RWPE1 (cell line): Measurements from ENCODE around the gene KCNQ1.

Experiments used
- CTCF ChIA-PET: fragments of 350-600 bp; sonication (Branson Sonifier 250); formaldehyde crosslinking; extraction: SDS; loops from one replicate; lab custom pipeline; 2021; lab: Yijun Ruan, JAX
- POLR2A ChIA-PET: fragments of 400-600 bp; formaldehyde crosslinking; extraction: SDS; loops from one replicate; lab custom pipeline; 2020; ENCODE audit warnings: antibody characterized with exemption; ENCODE audit not compliant: low non-redundant PET; lab: Yijun Ruan, JAX
- DNase-seq: peaks from one replicate; pipeline ENCODE4 v3.0.0; 2012; ENCODE audit warnings: low spot score
- H3K27ac ChIP-seq: fragments of 450-650 bp; 2 replicates; pipeline ENCODE4 v1.5.1; 2017
- TF ChIP-seq, protein P1 (sequence below): fragments of 450-650 bp; conservative IDR thresholded peaks from 2 replicates; pipeline ENCODE4 v1.5.1; 2017; ENCODE audit warnings: low read depth, mild to moderate bottlenecking

Gene KCNQ1

DNA sequence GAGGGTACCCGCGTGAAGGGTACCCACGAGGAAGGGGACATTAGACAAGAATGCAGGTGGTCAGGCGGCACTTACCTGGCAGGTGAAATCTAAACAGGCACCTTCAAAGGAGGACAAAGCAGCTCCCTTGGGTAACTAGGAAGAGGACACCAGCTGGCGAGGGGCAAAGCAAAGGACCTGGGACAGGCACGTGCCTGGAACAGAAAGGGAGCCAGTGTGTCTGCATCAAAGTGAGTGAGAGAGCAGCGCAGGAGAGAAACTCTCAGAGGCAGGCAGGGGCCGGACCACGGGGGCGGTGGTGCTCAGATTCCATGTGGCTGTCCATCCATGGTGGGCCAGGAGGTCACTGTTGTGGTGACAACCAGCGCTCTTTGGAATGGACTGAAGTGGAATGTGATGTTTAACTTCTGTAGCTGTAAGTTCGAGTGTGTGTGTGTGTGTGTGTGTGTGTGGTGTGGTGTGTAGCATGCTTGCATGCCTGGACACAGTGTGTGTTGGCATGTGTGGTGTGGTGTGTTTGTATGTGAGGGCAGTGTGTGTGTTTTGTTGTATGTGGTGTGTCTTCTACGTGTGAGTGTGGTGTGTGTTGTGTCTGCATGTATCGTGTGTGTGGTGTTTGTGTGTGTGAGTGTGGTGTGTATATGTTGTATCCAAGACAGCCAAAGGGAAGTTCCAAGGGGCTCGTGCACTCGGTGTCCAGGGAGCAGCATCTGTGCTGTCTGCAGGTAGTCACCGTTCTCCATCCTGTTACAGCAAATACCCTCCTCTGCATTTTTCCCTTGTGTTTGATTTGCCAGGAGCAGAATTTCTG lies 354.3 kb downstream of the KCNQ1 start:
- CTCF ChIA-PET: interaction anchor here (0.6 kb wide), 1 partner anchor 498 kb away, joined by 4 read pairs; no protein-coding TSS in a partner anchor
- TF ChIP-seq, protein P1, sequence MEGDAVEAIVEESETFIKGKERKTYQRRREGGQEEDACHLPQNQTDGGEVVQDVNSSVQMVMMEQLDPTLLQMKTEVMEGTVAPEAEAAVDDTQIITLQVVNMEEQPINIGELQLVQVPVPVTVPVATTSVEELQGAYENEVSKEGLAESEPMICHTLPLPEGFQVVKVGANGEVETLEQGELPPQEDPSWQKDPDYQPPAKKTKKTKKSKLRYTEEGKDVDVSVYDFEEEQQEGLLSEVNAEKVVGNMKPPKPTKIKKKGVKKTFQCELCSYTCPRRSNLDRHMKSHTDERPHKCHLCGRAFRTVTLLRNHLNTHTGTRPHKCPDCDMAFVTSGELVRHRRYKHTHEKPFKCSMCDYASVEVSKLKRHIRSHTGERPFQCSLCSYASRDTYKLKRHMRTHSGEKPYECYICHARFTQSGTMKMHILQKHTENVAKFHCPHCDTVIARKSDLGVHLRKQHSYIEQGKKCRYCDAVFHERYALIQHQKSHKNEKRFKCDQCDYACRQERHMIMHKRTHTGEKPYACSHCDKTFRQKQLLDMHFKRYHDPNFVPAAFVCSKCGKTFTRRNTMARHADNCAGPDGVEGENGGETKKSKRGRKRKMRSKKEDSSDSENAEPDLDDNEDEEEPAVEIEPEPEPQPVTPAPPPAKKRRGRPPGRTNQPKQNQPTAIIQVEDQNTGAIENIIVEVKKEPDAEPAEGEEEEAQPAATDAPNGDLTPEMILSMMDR: no peak

DNA sequence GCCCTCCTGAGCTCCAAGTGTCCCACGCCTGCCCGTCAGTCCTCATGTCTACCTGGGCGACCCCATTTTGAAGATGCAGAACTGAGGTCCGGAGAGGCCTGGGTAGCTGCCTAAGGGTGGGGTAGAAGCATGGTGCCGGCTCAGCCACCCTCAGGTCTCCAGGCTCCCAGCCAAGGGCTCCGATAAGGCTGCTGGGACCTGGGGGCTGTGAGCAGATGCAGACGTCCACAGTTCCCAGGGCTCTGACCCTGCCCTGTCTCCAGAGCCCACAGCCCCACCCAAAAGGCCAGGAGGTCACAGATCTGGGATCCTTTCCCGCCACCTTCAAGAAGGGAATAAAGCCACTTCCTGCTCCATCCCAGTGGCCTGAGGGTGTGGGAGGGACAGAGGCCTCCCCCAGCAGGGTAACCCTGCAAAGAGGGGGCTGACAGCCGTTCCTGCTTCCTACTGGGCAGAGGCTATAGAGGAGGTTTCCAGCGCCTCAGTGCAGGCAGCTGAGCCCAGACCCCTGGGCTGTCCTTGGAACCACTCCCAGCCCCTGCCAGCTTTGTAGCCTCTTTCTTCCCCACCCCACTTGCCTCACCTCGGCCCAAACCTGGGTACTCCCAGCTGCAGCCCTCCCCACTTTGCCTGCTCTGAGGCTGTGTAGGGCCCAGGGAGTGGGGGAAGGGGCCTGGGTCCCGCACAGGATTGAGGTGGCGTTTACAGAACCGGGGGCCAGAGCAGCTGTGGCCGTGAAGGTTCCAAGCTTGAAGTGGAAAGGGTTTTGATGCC lies 355.3 kb downstream of the KCNQ1 start:
- TF ChIP-seq, protein P1: no peak
- DNase-seq: no peak
- POLR2A ChIA-PET: no interaction called here
- H3K27ac ChIP-seq: 0 out of 2 replicates have a peak overlapping the region, but pooled peaks have one; percentile 15
- CTCF ChIA-PET: no interaction called here

More for the DNA sequence above, 354.3 kb downstream of the KCNQ1 start:
- no peak for DNase-seq
- POLR2A ChIA-PET: no interaction called here
- H3K27ac ChIP-seq: 0 out of 2 replicates have a peak overlapping the region, but pooled peaks have one; percentile 15

DNA sequence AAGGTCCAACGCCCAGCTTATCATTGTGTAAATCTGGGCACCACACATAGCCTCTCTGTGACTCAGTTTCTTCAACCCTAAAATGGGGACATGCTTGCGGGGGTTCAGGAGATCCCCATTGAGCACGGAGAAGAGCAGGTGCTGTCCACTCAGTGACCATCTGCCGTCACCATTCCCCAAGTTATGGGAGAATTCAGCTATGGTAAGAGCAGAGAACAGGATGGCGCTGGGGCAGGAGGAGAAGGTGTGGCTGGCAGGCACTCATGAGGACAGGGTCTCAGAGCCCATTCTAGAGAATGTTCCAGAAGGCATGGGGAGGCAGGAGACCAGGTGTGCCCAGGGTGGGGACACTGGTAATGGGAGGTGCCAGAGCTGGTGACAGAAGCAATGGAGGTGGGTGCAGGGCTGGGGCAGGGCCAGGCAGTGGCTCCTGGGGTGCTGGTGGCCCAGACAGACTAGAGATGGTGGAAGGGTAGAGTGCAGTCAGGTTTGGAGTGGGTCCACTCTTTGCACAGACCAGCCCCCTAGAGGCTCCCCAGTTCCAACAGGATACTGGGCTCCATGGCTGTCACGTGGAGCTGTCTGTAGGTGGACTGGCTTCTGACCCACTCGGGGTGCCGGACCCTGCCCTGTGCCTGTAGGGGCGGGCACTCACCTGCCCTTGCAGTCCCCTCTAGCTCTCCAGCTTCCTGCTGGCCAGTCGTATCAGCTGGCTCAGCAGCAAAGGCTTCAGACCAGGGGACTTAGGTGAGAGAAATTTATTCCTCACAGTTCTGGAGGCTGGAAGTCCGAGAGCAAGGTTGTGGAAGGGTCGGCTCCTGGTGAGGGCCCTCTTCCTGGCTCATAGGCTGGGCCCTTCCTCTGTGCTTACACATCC lies 356.1 kb downstream of the KCNQ1 start:
- H3K27ac ChIP-seq: no peak overlapping the region
- TF ChIP-seq, protein P1: no peak
- CTCF ChIA-PET: interaction anchor here (0.6 kb wide), 1 partner anchor 45 kb away, joined by 5 read pairs; no protein-coding TSS in a partner anchor
- no peak for DNase-seq
- POLR2A ChIA-PET: no interaction called here

DNA sequence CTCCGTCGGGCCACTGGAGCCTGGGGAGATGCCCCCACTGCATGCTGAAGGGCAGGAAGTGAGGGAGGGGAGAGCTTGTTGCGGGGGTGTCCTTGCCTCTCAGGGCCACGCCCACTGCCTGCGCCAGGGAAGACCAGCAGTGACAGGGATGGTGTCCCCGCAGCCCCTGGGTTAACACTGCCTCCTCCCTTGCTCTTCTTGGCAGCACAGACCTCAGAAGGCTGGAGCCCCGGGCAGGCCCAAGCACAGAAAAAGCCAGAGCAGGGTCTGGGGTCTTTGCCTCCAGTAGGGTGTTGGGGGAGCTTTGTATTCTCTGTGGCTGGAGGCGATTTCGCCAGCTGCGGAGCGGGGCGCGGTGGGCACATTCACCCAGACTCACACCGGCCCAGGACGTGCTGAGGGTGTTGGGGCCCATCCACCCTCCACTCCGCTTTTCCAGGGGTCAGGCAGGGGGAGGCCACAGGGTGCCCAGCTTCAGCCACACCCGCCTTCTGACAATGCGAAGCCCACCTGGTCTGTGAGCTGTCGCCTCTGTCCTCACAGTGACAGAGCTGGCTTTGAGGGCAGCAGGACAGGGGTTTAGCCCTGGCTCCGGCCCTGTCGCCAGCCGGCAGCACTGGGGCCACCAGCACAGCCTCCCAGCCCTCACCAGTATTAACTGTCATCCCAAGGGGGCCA lies 357.0 kb downstream of the KCNQ1 start:
- no peak overlapping the region for H3K27ac ChIP-seq
- CTCF ChIA-PET: interaction anchor here (0.6 kb wide), 2 partner anchors 44 to 270 kb away, joined by 3 to 5 read pairs; no protein-coding TSS in a partner anchor
- TF ChIP-seq, protein P1: no peak
- POLR2A ChIA-PET: no interaction called here
- DNase-seq: no peak

DNA sequence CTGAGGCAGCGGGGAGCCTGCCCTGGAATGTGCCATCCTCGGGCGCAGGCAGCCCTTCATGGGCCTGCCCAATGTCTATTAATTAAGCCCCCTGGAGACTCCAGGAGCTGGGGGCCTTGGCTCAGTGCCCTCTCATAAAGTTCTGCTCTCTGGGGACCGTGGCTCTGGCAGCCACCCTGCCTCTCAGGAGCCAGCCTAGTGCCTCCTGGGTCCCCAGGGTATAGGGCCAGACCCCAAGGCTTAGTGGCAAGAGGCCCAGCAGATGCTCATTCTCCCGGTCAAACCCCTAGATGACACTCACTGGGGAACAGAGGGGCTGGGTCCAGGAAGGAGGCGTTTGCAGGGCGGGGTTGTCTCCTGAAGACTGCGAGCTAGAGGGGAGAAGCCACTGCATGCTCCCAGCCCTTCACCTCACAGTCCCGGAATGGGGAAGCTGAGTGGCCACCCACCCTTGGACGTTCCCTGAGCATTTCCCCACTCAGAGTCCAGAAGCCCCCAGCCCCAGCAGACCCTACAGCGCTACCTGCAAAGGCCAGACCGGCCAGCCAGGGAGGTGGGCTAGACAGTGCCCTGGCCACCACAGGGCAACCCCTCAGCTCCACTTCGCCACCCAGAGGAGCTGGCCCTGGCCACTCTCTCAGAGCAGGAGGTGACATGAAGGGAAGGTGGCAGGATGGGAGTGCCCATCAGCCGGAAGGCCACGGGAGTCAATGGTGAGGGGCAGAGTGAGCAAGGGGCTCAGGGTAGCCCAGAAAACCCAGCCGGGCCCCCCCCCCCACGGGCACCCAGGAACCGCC lies 357.8 kb downstream of the KCNQ1 start:
- ChIA-PET POLR2A (no interaction called here), CTCF (interaction anchor here (0.6 to 0.7 kb wide), 2 partner anchors 82 to 271 kb away, joined by 3 read pairs; no protein-coding TSS in a partner anchor)
- no peak for DNase-seq
- peak overlapping the region; percentile 21 for H3K27ac ChIP-seq
- TF ChIP-seq, protein P1: no peak
